Fibroblast of villous mesenchyme (primary cell): ENCODE measurements around the gene RNLS. TPM values are rescaled to one million over a fixed set of nuclear protein-coding genes. Genes with fewer than 3 reads are reported as not detected.

ENCODE experiments used
- DNase-seq: peaks from one replicate; pipeline ENCODE4 v3.0.0-alpha.2; 2010; ENCODE audit warnings: low read depth
- H3K4me3 ChIP-seq: 2 replicates; pipeline ENCODE4 v1.5.1; 2011; ENCODE audit warnings: low read depth, mild to moderate bottlenecking, low read length
- total RNA-seq: library from RNA; depleted of rRNA; stranded (reverse); fragments of >200 nt; gene quantifications from 2 replicates; pipeline ENCODE4 v1.2.3, GENCODE V29; 2012
- TF ChIP-seq, protein P1 (sequence below): IDR thresholded peaks from 2 replicates; pipeline ENCODE4 v1.5.1; 2012; ENCODE audit warnings: low read depth, mild to moderate bottlenecking, low read length; ENCODE audit not compliant: insufficient read depth

Gene RNLS
- total RNA-seq, 1 donor = 14.2 TPM

DNA sequence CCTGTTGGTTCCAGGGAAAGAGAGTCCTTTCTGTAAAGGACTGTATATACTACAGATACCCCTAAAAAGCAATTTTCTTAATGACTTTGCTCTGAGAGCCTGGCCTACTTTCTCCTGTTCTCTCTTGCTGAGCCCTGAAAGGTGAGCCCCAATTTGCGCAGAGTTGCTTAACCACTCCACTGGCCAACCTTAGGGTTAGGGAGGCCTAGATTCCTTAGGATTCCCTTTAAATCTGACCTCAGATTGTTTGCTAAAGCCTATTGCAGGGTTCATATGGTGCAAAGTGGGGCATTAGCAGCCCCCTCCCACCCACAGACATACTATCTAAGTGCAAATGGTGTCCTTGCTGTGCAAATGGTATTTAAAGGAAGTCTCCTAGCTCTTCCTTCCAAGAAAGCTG, 164.2 kb downstream of the RNLS start:
- no peak overlapping the region for H3K4me3 ChIP-seq
- TF ChIP-seq, protein P1, sequence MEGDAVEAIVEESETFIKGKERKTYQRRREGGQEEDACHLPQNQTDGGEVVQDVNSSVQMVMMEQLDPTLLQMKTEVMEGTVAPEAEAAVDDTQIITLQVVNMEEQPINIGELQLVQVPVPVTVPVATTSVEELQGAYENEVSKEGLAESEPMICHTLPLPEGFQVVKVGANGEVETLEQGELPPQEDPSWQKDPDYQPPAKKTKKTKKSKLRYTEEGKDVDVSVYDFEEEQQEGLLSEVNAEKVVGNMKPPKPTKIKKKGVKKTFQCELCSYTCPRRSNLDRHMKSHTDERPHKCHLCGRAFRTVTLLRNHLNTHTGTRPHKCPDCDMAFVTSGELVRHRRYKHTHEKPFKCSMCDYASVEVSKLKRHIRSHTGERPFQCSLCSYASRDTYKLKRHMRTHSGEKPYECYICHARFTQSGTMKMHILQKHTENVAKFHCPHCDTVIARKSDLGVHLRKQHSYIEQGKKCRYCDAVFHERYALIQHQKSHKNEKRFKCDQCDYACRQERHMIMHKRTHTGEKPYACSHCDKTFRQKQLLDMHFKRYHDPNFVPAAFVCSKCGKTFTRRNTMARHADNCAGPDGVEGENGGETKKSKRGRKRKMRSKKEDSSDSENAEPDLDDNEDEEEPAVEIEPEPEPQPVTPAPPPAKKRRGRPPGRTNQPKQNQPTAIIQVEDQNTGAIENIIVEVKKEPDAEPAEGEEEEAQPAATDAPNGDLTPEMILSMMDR = no peak
- DNase-seq = no peak

DNA sequence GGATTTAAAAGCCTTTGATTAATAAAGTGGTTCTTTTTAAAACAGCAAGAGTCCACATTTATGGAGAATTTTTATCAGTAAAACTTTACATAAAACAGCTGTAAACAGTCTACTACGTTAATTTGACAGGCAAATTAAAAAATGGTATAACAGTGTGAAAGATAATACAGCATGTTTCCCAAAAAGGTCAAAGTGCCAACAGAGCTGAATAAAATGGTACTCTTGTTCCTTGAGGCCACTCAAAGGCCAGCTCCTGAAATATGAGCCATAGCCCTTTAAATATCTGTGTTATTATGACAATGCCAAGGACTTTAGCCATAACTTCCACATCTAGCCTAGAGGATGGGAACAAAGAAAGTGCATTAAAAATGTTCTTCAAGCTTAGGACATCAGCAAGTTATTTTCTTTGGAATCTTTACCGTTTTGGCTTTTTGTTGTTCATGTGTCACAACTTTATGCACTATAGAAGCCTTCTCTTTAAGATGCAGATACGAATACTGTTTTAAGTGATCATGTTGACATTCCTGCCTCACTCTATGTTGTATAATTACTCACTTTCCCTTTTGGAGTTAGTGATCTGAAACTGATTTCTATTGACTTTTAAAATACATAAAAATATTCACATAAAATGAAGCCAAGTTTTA, 165.6 kb downstream of the RNLS start:
- DNase-seq = peak; percentile 28
- no peak overlapping the region for H3K4me3 ChIP-seq
- TF ChIP-seq, protein P1 = no peak

DNA sequence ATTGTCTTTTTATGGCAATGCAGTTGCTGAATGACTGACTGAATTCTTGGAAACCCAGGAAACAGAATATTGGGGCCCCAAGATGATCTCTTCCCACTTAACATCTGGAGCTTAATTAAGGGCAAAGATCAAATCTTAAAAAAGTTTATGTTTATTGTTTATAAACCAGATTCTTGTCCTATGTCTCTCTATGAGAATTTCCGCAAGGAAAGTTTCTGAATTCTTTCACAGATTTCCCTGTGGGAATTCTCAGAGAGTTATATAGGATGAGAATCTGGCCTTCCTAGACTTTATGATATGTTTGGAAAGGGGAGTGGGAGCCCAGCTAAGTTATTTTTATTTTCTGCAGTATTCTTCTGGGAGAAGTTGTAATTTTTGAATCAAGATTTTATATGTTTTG, 166.3 kb downstream of the RNLS start:
- no peak overlapping the region for H3K4me3 ChIP-seq
- DNase-seq = no peak
- TF ChIP-seq, protein P1 = no peak

DNA sequence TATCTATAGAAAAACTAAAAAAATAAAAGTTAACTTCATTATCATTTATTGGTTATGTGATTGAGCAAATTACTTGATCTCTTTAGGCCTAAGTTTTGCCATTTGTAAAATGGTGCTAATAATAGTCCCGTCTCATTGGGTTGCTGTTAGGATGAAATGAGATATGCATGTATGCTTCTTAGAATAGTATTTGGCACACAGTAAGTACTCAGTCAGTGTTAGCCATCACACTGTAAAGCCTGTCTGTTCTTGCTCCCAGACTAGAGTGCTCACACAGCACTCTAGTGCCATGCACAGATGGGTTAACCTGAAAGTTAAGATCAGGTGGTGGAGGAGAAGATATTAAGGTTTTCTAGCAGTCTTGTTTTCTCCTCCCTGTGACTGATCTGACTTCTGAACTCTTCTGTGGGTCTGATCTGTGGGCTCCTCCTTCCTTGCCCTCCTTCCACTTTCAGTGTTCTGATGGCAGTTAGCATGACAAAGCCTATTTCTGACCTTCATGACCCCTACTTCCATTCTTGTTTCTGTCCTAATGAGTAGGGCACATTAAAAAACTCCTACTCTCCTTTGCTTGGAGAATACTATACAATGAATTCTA, 167.5 kb downstream of the RNLS start:
- DNase-seq = no peak
- TF ChIP-seq, protein P1 = no peak

DNA sequence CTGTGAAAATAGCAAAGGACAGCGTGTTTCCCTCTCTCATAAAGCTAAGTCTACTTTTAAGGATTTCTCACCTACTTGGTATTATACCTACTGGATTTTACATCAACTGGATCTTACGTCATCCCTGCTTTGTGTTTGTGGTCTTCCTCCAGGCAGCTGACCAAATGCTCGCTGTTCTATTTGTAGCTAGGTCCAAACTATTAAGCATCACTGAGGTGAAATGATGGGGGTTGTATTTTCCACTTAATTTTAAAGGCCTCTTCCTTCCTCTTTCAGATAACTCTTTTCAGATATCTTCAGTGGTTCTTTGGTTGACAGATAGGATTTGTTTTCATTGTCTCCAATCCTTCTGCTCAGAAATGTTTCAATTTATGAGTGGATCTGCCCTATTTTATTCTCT, 169.7 kb downstream of the RNLS start:
- no peak for DNase-seq
- TF ChIP-seq, protein P1 = no peak
- no peak overlapping the region for H3K4me3 ChIP-seq

More for the DNA sequence above, 167.5 kb downstream of the RNLS start:
- no peak overlapping the region for H3K4me3 ChIP-seq

DNA sequence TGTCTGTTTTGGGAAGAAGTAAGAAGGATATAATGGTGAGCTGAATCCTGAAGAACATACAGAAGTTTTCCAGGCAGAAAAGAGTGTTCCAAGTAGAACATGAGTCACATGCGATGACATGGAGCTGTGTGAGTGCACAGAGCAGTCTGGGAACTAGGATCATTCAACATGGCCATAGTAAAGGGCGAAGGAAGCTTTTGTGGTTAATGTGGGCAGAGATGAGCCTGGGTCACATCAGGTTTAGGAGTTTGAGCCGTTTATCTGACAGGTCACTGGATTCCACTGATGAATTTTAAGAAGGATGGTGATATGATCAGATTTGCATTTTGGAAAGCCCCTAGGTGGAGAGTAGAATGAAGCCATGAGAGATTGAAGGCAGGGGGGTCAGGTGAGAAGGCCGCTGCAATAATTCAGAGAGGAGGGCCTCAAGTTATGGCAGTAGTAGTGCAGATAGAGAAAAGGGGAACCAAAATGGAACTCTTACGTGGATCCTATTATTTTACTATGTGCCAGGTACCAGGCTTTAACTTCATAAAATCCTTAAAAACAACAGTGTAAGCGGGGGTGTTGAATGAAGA, 171.3 kb downstream of the RNLS start:
- no peak overlapping the region for H3K4me3 ChIP-seq
- DNase-seq = no peak
- TF ChIP-seq, protein P1 = no peak
